GM12873 (cell line): ENCODE data around the gene R3HDM4.

Experiments
- CTCF ChIP-seq: IDR thresholded peaks from 2 replicates; pipeline ENCODE4 v1.5.1; 2012; ENCODE audit warnings: low read depth, mild to moderate bottlenecking, moderate library complexity, low read length, control low read depth; ENCODE audit not compliant: insufficient read depth; ENCODE audit errors: missing control alignments

R3HDM4 gene

GRCh38 chr19:867301-867793, 45.7 kb downstream of the R3HDM4 start:
- TF ChIP-seq CTCF: no peak

GRCh38 chr19:866769-867300, 46.2 kb downstream of the R3HDM4 start:
- TF ChIP-seq CTCF: no peak

GRCh38 chr19:863315-863620, 49.8 kb downstream of the R3HDM4 start:
- no peak for TF ChIP-seq CTCF

GRCh38 chr19:862581-863314, 50.3 kb downstream of the R3HDM4 start:
- TF ChIP-seq CTCF: no peak

- no peak for TF ChIP-seq CTCF
Observed at GRCh38 chr19:861756-862580, 51.1 kb downstream of the R3HDM4 start.

GRCh38 chr19:861141-861755, 51.8 kb downstream of the R3HDM4 start:
- TF ChIP-seq CTCF: no peak
